HEK293 (cell line): ENCODE results near the gene F3.

Experiments
- CTCF ChIA-PET: fragments of 350-600 bp; formaldehyde crosslinking; extraction: SDS; loops from one replicate; lab custom pipeline; 2021; ENCODE audit warnings: antibody characterized with exemption; lab: Yijun Ruan, JAX
- POLR2A ChIA-PET: fragments of 300-600 bp; formaldehyde crosslinking; extraction: SDS; loops from one replicate; lab custom pipeline; 2020; ENCODE audit warnings: antibody characterized with exemption, inconsistent platforms; lab: Yijun Ruan, JAX
- H3K27ac ChIP-seq: fragments of 200-500 bp; sonication (Bioruptor generic); 2 replicates; pipeline ENCODE4 v1.5.1; 2014; ENCODE audit warnings: low read depth, low read length, control low read depth, inconsistent platforms; ENCODE audit errors: extremely low read depth
- H3K36me3 ChIP-seq, 2 experiments: fragments of 200-500 bp in 1 of 2; sonication (Bioruptor generic) in 1 of 2; 1 replicate in 1 of 2; 2 replicates in 1 of 2; pipeline ENCODE4 v1.5.1; 2014 to 2017; ENCODE audit warnings: inconsistent platforms in 2 of 2, low read length in 2 of 2; ENCODE audit not compliant: control insufficient read depth in 2 of 2, insufficient read depth in 1 of 2
- H3K4me1 ChIP-seq: fragments of 200-500 bp; sonication (Bioruptor generic); 2 replicates; pipeline ENCODE4 v1.5.1; 2014; ENCODE audit warnings: mild to moderate bottlenecking, low read length, inconsistent platforms; ENCODE audit not compliant: control insufficient read depth, insufficient read depth
- H3K4me3 ChIP-seq: 2 replicates; pipeline ENCODE4 v1.5.1; 2011; ENCODE audit warnings: low read depth, mild to moderate bottlenecking, control low read depth, low read length, moderate library complexity
- H3K9me3 ChIP-seq: fragments of 200-500 bp; sonication (Bioruptor generic); 2 replicates; pipeline ENCODE4 v1.5.1; 2014; ENCODE audit warnings: low read depth, low read length, inconsistent platforms; ENCODE audit not compliant: control insufficient read depth, insufficient read depth
- AEBP2 ChIP-seq: fragments of 450-650 bp; formaldehyde crosslinking; IDR thresholded peaks from 2 replicates; pipeline ENCODE4 v1.5.1; 2016; ENCODE audit warnings: missing biosample characterization, missing genetic modification characterization, borderline replicate concordance
- GFI1B ChIP-seq: fragments of 450-650 bp; formaldehyde crosslinking; IDR thresholded peaks from 2 replicates; pipeline ENCODE4 v1.5.1; 2016; ENCODE audit warnings: missing biosample characterization, missing genetic modification characterization
- KLF8 ChIP-seq: fragments of 450-650 bp; formaldehyde crosslinking; IDR thresholded peaks from 2 replicates; pipeline ENCODE4 v1.5.1; 2016; ENCODE audit warnings: missing biosample characterization, missing genetic modification characterization

Gene F3

GRCh38 chr1:94479682-94480081, 61.9 kb downstream of the F3 start:
- CTCF ChIA-PET: interaction anchor here (0.7 to 4.1 kb wide), 3 partner anchors 43 to 495 kb away, joined by 3 to 43 read pairs (median 4); no protein-coding TSS in a partner anchor
- POLR2A ChIA-PET: no interaction called here
- Histone ChIP-seq H3K4me3 (no peak overlapping the region), H3K36me3 (peaks cover 0 to 34% of the 10 kb centered on the region in 2 experiments; a peak in 2 of 3 replicates), H3K4me1 (no peaks in the 10 kb centered on the region), H3K27ac (no peak overlapping the region), H3K9me3 (no peaks in the 10 kb centered on the region)
- no peak for TF ChIP-seq KLF8 (tag by site-specific recombination)
- no peak for TF ChIP-seq GFI1B
- TF ChIP-seq AEBP2 (tag by site-specific recombination): no peak
- TF ChIP-seq, all 188 proteins: peak for 0
